HG02884 (cell line): ENCODE measurements around the gene ABCC8.

Experiments
- ATAC-seq: cut with Tn5 transposase; IDR thresholded peaks from one replicate; pipeline ENCODE4 v1.9.1; 2021; ENCODE audit warnings: mild to moderate bottlenecking, moderate library complexity; ENCODE audit not compliant: unreplicated experiment

The ABCC8 gene

DNA sequence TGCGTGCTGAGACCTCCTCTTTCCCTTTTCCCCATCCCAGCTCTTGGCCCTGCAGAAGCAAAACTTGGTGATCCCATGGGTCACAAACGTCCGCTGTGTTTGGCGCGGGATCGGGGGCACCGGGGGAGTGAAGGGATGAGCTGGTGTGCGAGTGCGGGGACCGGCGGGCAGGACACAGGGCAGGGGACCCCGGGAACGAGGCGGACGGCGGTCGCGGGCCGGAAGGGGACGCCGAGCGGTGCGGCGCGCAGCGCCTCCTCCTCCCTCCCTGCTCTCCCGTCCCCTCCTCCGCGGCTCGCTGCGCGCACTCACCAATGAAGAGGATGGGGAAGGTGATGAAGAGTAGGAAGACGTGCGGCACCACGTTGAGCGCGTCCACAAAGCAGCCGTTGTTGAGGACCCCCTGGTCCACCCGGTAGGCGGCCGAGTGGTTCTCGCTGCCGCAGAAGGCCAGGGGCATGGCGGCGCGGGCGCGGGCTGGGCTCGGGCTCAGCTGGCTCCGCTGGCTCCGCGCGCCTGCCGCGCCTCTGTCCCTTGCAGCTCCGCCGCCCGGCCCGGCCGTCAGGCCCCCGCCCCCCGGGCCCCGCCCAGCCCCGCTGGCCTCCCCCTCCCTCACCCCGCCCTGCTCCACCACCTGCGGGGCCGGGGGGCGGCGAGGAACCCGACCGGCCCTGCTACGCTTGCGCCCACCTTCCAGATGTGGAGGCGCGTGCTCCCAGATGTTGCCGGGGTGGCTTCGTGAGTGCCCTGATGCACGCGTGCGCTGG is at the start of gene ABCC8:
ABCC8 (minus strand) TSS at position 529 of the 767 bp plus-strand sequence; CDS start at position 460, 69 bp downstream.
- ATAC-seq: no peak

DNA sequence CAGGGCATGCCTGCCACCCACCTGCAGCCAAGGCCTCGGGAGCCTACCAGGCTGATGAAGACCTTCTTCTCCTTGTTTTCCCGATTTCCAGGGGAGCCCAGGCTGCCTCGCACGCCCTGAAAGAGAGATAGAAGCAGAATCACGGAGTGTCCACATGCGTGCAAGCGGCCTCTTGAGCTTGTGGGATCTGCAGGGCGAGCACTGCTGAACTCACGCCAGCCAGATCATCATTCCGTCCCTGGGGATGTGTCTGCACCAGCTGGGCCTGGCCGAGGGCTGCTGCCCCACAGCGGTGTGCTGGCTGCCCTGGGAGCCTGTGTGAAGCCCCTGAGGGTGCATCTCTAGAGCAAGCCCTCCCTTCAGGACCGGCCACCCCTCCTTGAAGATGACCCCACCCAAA is 49.7 kb upstream of the ABCC8 start:
- ATAC-seq: no peak

DNA sequence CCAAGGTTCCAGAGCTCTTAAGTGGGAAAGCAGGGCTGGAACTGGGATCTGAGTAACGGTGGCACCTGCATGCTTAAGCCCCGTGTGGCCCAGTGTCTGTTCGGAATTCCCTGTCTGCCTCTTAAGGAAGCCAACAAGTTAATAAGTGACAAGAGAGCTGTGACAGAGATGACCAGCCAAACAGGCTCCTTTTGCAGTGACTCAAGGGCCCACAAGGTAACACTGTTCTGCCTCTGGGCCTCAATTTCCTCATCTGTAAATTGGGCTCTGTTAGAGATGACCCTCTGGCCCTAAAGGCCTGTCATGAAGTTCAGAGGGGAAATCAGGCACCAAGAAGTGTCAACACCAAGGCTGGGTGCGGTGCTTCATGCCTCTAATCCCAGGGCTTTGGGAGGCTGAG is 48.9 kb upstream of the ABCC8 start:
- no peak for ATAC-seq

DNA sequence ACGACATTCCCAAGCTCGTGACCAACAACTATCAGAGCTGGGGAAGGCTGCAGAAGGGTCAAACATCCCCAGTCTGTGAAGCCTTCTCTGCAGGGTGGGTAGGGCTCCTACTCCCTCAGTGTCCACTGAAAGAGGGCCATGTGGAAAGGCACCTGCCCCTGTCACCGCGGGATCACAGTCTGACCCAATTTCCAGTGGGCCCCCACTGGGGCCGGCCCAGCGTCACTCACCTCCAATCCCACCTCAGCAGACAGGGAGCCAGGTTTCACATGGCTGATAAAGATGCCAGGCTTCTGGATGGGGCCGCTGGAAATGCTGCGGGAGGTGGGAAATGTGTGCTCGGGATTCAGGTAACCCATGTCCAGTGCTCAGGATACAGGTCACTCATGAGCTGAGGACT is 47.6 kb upstream of the ABCC8 start:
- no peak for ATAC-seq

DNA sequence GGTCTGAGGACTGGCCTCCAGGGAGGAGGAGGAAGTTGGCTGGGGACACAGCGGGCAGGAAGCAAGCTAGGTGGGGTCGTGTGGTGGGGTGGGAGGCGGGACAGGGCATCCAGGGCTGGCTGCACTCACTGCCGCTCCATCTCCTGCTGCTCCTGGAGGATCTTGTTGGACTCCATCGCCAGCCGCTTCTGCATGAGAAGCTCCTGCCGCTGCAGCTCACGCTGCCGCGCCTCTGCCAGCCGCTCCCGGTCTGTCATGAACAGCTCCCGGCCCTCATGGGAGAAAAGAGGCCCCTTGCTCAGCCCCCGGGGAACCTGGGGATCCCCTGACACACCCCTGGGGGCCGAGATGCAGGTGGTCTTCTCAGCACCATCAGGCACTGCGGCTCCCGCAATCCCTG is 46.0 kb upstream of the ABCC8 start:
- no peak for ATAC-seq

DNA sequence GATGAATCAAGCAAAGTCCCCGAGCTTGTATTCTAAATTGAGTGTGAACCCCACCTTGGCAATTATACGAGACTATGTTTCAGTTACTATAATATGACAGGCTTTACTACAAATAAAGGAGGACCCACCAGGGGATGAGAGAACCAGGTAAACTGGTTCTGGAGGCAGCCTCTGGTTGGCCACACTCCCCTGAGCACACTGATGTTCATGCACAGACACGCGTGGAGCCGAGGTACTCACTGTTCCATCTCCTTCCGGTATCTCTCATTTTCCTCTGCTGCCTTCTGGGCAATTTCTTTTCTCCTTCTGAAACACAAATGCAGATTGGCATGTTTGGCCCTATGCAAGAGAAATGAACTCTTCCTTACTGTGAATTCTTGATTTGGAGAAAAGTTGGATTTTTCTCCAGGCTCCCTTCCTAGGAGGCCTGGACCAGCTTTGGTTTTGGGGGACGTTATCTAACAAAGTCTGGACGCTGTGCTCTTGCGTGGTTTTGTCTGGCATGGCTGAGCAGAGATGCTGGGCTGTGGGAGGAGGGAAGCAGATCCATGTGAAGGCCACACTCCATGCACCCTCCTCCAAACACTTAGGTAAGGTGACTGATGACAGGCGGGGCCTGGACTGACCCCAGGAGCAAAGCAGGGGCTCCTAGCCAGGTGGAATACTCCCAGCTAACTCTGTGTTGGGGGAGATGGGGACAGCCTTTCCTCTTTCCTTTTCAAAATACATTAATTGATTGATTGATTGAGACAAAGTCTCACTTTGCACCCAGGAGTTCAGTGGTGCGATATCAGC is 44.7 kb upstream of the ABCC8 start:
- no peak for ATAC-seq

DNA sequence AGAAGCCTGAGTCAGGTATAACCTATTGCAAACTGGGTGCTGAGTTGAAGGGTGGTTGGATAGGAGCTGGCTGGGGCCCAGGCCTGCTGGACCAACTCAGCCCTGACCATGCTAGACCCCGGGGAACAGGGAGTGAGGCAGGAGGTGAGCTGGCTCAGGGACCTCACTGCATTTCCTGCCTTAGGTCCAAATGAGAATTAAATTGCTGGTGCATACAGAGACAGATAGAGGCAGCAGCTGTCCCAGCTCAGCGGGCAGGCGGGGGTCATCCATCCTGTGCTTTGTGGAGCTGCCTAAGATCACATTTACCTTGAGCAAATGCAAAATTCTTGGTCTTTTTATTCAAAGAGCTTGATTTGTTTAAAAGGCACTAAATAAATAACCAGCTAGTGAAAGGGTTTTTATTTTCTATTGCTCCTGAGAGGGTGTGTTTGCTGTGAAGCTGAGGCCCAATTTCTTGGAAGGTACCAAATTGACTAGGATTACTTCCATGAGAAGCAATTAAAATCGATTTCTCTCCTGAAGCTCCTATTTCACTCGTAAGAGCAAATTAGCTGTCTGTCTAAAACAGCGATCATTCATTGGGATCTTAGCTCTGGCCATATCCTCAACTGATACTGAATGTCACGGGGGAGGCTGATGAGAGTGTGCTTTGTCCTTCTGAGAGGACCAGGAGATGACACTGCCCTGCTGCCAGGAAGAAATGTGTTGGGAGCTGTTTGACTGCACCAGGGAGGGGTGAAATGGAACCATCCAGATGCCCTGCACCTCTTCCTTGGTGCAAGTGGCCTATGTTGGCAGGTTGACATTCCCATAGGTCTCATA is 42.6 kb upstream of the ABCC8 start:
- no peak for ATAC-seq

DNA sequence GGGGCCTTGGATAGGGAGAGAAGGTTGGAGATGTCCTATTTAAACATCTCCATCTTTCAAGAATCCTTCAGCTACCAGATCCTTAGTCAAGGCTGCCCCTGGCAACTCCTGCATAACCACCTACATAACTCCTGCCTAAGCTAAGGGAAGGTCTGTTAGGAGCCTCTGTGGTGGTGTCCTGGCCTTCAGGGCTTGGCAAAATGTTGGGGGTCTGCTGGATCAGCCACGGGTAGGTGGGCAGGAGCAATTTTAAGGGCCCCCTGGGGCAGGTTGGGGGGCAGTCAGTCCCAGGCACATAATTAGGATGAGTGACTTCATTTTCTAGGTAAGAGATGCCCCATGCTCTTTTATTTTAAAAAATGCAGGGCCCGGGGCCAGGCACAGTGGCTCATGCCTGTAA is 41.7 kb upstream of the ABCC8 start:
- ATAC-seq: no peak

DNA sequence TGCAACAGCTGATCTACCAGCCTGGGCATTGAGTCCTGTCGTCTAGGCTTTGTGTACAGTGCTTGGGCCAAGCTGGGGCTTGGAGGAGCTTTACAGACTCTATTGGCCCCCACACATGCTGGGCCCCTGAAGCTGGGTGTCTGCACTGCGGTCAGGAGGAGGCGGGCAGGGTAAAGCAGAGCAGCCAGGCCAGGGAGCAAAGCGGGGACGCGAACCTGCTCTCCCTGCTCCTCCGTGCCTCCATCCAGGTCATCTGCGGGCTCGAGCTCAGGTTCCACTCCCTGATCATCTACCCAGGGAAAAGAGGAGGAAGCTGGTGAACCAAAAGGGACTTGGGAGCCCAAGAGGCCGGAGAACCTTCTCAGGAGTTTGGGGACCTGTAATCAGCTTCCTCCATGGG is 40.5 kb upstream of the ABCC8 start:
- ATAC-seq: no peak

DNA sequence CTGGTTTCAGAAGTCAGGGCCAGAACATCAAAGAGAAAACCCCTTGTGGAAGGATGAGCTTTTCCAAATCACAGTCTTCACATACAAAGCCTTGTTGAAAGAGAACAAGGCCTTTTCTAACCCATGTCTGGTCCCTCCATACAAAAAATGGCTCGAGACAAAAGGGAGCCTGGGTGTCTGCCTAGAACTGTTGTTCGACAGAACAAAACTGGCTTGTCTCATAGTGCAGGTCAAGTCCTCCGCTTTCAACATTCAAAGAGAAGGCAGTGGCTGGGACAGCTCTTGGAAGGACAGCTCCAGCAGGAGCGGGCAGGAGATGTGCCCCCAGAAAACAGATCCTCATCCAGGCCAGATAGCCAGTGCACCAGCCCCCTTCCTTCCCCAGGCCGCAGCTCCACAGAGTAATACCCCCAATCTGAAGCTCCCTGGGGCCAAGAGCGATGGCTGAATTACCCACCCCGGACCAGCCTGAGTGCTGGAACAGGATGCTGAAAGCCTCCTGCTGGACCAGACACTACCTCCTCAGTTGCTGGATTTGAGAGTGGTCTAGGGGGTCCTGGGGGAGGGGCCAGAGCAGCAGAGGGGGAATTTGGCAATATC is 40.0 kb upstream of the ABCC8 start:
- ATAC-seq: no peak

DNA sequence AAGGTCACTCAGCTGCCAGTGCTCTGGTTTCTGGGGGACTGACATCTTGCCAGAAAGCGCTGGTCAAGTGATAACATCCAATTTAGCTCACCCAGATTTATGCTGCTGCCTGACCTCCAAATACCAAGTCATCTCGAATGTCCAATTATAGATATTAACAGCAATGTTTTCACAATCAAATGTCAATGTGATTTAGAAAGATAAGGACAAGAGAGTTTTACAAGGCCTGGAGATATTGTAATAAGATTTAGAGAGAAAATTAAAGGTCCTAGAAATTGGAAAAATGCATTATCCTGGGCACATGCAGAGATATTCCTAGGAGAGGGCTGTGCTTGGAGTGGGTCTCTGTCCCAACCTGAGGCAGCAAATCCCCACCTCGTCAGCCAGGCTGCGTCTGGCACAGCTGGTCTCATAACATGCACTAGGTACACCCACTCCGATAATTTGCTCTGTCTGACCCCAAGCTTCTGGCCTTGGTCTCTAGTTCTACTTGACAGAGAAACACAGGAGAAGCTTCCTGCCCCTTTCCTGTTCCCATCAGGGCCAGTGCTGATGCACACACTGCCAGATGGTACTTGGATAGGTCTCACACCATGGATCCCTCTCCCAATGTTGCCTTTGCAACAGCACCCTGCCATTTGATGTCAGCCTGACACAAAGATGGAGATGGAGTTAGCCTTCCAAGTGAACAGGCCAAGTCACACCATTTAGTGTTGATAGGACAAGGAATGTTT is 39.0 kb upstream of the ABCC8 start:
- no peak for ATAC-seq

DNA sequence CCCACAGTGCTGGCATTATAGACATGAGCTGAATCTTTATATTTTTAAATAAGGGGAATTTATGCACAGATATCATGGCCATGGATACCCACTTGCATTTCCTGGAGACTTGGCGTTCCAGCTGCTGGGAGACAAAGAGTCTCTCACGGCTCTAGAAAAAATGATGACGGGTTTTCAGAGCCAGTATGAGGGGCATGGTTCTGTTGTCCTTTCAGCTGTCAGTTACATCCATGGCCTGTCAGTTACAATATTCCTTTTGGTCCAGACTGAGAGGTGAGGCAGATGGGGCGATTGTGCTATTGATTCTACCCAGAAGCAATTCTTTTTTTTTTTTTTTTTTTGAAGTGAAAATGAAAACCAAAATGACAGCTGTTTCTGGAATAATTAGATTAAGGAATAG is 37.8 kb upstream of the ABCC8 start:
- ATAC-seq: no peak

DNA sequence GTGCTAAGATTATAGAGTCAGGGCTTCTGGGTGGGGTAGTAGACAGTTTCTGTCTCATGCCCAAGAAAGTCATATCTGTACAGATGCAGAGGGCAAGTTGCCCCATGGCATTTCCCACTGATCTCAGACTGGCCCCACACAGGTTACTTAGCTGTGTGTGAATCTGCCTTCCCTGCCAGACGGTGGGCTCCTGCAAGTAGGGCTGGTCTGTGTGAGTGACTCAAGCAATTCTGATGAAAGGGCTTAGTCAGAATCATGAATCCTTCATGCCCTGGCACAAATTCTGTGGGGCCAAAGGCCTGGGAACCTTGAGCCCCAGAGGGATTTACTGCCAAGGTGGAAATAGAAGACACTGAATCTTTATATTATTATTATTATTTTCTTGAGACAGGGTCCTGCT is 37.2 kb upstream of the ABCC8 start:
- ATAC-seq: no peak

DNA sequence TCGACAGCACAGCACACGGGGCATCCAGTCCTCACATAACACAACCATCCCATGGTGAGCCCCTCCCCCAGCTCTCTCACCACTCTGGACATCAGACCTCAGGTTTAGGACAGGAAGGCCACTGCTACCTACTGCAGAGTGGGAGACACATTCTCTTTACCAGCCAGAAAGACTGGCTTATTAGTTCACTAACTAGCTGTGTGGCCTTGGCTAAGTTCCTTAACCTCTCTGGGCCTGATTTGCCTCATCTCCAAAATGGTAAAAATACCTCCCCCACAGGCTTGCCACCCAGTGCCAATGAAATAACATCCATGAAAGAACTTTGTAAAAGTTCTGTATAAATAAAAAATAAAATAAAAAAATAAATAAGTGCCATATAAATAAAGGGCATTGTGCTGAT is 35.5 kb upstream of the ABCC8 start:
- ATAC-seq: no peak

DNA sequence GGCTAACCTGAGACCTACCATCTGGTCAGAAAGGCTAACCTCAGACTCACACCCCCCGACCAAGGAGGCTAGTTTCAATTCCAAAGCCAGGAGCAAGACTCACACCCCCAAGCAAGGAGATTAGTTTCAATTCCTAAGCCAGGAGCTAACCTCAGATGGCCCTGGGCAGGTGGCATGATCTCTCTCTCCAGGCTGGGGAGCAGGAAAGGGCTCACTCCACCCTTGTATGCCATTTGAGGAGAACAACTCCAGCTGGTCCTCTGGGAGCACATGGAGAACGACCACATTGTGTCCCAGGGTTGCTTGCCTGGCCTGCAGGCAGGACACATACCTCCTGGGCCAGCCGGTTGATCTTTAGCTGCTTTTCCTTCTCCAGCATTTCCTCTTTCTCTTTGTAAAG is 34.9 kb upstream of the ABCC8 start:
- no peak for ATAC-seq

DNA sequence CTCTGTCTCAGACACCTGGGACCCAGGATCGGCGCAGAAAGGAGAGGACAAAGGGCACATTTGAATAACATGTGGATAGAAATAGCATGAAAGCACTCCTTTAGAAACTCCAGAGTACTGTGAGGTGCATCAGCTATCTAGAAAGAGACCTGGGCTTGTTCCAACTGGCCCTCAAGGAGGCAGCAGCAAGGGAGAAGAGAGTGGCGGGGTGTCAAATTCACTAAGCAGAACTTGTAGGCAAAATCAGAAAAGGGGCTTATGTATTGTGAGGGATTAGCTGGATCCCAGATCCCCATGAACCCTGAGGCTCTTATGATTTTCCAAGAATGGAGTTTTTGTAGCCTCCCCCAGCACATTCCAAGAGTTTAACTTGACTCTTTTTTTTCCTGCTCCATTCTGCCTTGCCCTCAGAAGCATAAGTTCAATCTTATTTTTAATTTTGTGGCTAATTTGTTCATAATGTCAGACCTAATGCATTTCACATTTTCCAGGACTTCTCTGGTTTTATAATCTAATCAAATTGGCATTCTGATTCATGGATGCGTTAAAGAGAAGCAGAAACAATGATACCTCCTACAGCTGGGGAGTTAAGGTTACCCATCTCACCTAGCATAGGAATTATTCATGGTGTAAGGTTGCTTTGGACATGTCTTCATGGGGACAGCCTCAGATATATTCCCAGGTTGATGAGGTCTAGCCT is 34.0 kb upstream of the ABCC8 start:
- ATAC-seq: no peak

DNA sequence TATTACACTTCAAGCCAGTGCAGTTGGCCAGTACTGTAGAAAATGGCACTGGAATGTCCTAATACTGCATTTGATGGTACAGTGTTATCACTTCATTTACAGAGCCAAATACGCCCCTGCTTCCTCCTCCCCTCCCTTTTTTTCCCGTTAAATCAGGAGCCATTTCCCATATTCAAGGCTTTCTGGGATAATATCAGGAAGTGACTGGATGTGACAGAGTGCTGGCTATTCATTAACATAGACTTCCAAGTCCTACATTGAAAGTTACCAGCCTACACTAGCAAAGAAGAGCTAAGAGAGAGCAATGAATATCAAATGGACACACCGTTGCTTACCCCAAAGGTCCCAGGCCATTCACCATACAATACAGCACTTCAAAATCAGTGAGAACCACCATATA is 32.1 kb upstream of the ABCC8 start:
- no peak for ATAC-seq

DNA sequence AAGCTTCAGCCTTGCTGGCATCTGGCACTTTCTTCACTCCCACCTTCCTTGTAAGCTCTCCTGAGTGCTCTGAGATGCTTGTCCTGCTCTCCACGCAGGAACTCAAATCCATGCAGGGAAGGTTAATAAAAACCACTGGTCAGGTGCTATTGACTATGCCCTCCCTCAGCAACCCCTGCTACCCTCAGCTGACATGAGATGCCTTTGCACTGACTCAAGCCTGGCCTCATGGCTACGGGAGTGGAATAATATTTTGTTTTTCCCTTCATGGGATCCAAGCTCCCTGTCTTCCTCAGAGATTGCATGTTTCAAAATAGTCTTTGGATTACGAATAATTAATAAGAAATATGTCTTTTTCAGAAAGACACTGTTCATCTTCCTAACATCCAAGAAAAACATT is 31.7 kb upstream of the ABCC8 start:
- no peak for ATAC-seq

DNA sequence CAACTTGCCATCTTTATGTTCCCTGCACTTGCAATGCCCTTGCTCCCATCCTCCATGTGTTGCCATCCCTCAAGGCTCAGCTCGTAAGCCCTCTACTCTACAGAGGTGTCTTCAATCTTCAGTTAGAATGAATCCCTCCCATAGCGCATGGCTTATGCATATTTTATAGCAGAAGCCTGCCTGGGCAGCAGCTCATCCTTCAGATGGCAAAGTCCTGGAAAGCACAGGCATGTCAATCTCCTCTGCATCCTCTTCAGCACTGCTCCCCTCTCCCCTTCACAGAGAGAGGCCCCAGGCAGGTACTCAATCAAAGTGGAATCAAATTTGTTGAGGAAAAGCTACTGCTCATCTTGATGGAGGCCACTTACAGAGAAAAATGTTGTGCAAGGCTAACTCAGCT is 31.1 kb upstream of the ABCC8 start:
- no peak for ATAC-seq

DNA sequence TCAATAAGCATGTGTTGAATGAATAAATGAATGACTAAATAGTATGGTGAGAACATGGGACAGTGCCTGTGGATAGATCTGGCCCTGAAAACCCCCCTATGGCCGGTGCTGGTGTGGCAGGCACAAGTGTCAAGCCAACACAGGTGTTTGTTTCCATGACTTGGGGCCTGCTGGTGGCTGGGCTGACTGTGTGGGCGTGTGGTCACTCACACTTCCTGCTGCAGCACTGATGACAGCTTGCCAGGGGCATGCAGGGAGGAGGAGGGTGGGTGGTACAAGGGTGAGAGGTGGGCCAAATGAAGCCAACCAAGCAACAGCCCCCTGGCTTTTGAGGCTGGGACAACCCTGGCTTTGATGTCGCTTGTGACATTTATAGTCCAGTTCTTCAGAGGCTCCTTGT is 30.3 kb upstream of the ABCC8 start:
- no peak for ATAC-seq
